NB4 (cell line): ENCODE data around the gene CCNI2.

ENCODE experiments used
- TF ChIP-seq, protein P1 (sequence below): IDR thresholded peaks from one replicate; pipeline ENCODE4 v1.5.1; 2012; ENCODE audit warnings: low read depth, low read length
- TF ChIP-seq, protein P2 (sequence below): IDR thresholded peaks from 2 replicates; pipeline ENCODE4 v1.6.1; 2011; ENCODE audit warnings: low read depth, low read length

DNA sequence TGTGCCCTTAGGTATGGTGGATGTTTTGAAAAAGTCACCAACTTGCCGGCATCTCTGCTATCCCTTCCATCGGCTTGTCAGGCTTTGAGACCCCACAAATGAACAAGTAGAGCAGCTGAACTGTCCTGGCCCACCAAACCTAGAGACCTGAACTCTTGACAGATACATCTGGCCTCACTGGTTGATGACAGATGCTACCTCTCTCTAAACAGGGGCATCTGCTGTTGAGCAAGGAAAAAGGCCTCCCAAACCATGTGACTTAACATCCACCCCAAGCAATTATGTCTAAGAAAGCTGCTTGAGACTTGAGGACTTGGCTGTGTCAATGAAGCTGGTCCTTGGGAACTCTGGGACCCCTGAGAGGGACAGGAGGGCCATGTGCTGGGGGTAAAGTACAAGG is 2.3 kb downstream of the CCNI2 start:
- TF ChIP-seq, protein P1, sequence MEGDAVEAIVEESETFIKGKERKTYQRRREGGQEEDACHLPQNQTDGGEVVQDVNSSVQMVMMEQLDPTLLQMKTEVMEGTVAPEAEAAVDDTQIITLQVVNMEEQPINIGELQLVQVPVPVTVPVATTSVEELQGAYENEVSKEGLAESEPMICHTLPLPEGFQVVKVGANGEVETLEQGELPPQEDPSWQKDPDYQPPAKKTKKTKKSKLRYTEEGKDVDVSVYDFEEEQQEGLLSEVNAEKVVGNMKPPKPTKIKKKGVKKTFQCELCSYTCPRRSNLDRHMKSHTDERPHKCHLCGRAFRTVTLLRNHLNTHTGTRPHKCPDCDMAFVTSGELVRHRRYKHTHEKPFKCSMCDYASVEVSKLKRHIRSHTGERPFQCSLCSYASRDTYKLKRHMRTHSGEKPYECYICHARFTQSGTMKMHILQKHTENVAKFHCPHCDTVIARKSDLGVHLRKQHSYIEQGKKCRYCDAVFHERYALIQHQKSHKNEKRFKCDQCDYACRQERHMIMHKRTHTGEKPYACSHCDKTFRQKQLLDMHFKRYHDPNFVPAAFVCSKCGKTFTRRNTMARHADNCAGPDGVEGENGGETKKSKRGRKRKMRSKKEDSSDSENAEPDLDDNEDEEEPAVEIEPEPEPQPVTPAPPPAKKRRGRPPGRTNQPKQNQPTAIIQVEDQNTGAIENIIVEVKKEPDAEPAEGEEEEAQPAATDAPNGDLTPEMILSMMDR: no peak
- TF ChIP-seq, protein P2, sequence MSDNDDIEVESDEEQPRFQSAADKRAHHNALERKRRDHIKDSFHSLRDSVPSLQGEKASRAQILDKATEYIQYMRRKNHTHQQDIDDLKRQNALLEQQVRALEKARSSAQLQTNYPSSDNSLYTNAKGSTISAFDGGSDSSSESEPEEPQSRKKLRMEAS: no peak
